CD4-positive, CD25-positive, alpha-beta regulatory T cell (primary cell): ENCODE measurements around the gene SH2B2. TPM values are rescaled to one million over a fixed set of nuclear protein-coding genes. Genes with fewer than 3 reads are reported as not detected.

Source experiments
- ATAC-seq, 2 donors: fragments of 150-1000 bp; cut with Tn5 transposase; one replicate each; pipeline ENCODE4 v1.10.0; 2021; ENCODE audit warnings: low read depth in 2 of 2, moderate number of reproducible peaks in 2 of 2, moderate library complexity in 1 of 2
- DNase-seq, 3 donors: peaks; one replicate each; pipeline versions ENCODE4 v3.0.0 to v3.0.0-alpha.2; 2012 to 2022; ENCODE audit warnings: mixed read lengths in 1 of 3
- H3K27ac ChIP-seq: one replicate; pipeline ENCODE4 v1.7.0; 2013; ENCODE audit warnings: mild to moderate bottlenecking, low read length; ENCODE audit not compliant: insufficient read depth, poor library complexity, severe bottlenecking
- H3K27me3 ChIP-seq: one replicate; pipeline ENCODE4 v1.7.0; 2013; ENCODE audit warnings: low read length; ENCODE audit not compliant: control insufficient read depth, insufficient read depth
- H3K36me3 ChIP-seq: one replicate; pipeline ENCODE4 v1.7.0; 2013; ENCODE audit warnings: mild to moderate bottlenecking, low read length, moderate library complexity; ENCODE audit not compliant: control insufficient read depth, insufficient read depth
- H3K4me1 ChIP-seq: 2 replicates; pipeline ENCODE4 v1.7.0; 2013; ENCODE audit warnings: mild to moderate bottlenecking, low read length; ENCODE audit not compliant: insufficient read depth, control insufficient read depth, poor library complexity, severe bottlenecking
- H3K4me3 ChIP-seq: one replicate; pipeline ENCODE4 v1.7.0; 2013; ENCODE audit warnings: low read depth, mild to moderate bottlenecking, low read length, moderate library complexity
- H3K9me3 ChIP-seq, 2 experiments: 1 replicate in 1 of 2; 2 replicates in 1 of 2; pipeline ENCODE4 v1.7.0; 2013; ENCODE audit warnings: low read length in 2 of 2, mild to moderate bottlenecking in 1 of 2, moderate library complexity in 1 of 2; ENCODE audit not compliant: control insufficient read depth in 2 of 2
- H3K27ac Mint-ChIP-seq, 3 donors: one replicate each; pipeline ENCODE4 v1.8.0; 2020 to 2022; ENCODE audit warnings: mild to moderate bottlenecking in 3 of 3, mixed read lengths in 3 of 3, moderate library complexity in 2 of 3
- H3K27me3 Mint-ChIP-seq: one replicate; pipeline ENCODE4 v1.8.0; 2022; ENCODE audit warnings: mild to moderate bottlenecking, mixed read lengths
- H3K36me3 Mint-ChIP-seq: one replicate; pipeline ENCODE4 v1.8.0; 2020; ENCODE audit warnings: mixed read lengths
- H3K4me1 Mint-ChIP-seq, 4 donors: one replicate each; pipeline ENCODE4 v1.8.0; 2020 to 2022; ENCODE audit warnings: mixed read lengths in 4 of 4, mild to moderate bottlenecking in 1 of 4
- H3K4me3 Mint-ChIP-seq, 4 donors: one replicate each; pipeline ENCODE4 v1.8.0; 2020 to 2022; ENCODE audit warnings: mild to moderate bottlenecking in 4 of 4, mixed read lengths in 4 of 4, moderate library complexity in 3 of 4
- H3K9me3 Mint-ChIP-seq, 7 donors: one replicate each; pipeline ENCODE4 v1.8.0; 2020 to 2022; ENCODE audit warnings: mixed read lengths in 7 of 7, mild to moderate bottlenecking in 3 of 7, moderate library complexity in 2 of 7
- polyA plus RNA-seq, 4 donors: library from polyadenylated mRNA; unstranded; fragments of 300-500 nt; fragmentation: Illumina TruSeq; gene quantifications; one replicate each; pipeline ENCODE4 v1.2.3, GENCODE V29; 2021
- total RNA-seq: library from RNA; stranded (reverse); gene quantifications from one replicate; pipeline ENCODE4 v1.2.3, GENCODE V29; 2022

SH2B2 gene
- total and polyA plus RNA-seq, 5 donors from 2014 or later: 0.24 to 0.94 (median 0.70) TPM

GRCh38 chr7:102271158-102271798 is 15.4 kb upstream of the SH2B2 start:
- H3K9me3 ChIP-seq: no peaks in the 10 kb centered on the region
- Mint-ChIP-seq H3K4me3 (no peak overlapping the region), H3K27ac (no peak overlapping the region), H3K4me1 (peaks cover 0 to 3% (median 0%) of the 10 kb centered on the region in 4 donors), H3K36me3 (no peaks in the 10 kb centered on the region), H3K27me3 (peaks cover 4% of the 10 kb centered on the region), H3K9me3 (no peaks in the 10 kb centered on the region)
- H3K27ac ChIP-seq: no peak overlapping the region
- ATAC-seq: no peak
- H3K4me1 ChIP-seq: no peaks in the 10 kb centered on the region
- no peaks in the 10 kb centered on the region for H3K27me3 ChIP-seq
- no peak overlapping the region for H3K4me3 ChIP-seq
- H3K36me3 ChIP-seq: no peaks in the 10 kb centered on the region
- no peak for DNase-seq

DNA sequence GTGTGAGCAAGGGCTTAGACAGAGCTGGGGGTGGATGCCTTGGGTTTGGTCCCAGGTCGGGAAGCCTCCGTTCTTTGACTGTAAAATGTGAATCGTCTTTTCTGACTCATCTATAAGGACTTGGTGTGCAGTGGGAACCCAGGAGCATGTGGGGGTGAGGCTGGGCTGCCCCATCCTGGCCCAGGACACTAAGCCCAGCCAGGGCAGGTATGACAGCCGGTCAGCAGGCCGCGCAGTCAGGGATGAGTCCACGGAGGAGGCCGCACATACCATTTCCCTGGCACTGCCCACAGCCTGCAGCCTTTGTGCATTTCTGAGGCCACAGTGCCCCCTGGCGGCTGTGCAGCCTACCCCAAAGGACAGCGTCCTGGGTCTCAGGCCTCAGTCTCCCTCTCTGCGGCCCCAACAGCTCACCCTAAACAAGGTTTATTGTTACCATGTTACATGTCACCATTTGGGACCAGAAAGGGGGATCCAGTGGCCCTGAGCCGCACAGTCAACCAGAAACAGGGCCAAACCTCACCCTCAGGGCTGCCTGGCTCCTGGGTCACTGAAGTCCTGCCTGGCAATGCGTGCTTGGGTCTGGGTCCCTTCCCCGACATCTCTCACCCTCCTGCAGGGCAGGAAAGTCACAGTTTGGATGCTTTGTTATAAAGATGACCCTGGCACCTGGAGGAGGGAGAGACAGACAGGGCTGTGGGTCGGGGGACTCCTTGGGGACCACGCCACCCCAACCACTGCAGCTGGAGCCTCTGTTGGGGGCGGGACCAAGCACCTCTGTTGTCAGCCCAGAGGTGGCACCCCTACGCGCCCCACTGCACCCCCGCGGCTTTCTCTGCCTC is 14.4 kb upstream of the SH2B2 start:
- DNase-seq (peak; percentile 58 to 65 (median 61)), ATAC-seq (peak; percentile 62)
- no peak overlapping the region for H3K4me3 Mint-ChIP-seq

DNA sequence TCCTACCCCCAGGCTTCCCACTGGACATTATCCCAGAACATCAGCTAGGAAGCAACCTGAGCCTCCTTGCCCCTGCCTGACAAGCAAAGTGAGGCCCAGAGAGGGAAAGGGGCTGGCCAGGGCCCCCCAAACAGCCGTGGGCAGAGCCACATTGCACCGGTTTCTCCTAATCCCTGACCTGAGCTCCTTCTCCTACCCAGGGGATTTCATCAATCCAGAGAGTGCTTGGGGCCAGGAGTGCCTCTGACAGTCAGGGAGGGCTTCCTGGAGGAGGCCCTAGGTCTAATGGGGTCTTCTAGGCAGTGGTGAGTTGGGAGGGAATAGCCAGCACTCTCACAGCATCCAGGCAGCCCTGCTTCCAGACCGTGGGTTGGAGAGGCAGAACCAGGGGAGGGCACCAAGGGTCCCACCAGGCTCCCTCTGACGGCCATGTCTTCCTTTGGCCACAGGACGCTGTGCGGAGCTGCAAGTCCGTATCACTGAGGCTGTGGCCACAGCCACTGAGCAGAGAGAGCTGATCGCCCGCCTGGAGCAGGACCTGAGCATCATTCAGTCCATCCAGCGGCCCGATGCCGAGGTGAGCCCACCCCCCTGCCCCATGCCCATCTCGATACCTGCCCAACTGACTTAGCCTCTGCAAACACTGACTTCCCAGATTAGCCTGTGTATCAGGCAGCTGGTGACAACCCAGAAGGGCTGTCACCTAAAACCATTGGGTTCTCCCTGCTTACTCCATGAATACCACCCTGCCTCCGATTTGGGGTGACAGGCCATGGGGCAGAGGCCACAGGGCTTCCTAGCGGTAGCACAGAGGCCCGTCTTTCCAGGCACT is 13.5 kb upstream of the SH2B2 start:
- H3K4me1 Mint-ChIP-seq: peaks cover 0 to 3% (median 0%) of the 10 kb centered on the region in 4 donors
- H3K27me3 Mint-ChIP-seq: peaks cover 4% of the 10 kb centered on the region
- H3K9me3 Mint-ChIP-seq: no peaks in the 10 kb centered on the region
- Histone ChIP-seq H3K36me3 (no peaks in the 10 kb centered on the region), H3K4me1 (no peaks in the 10 kb centered on the region), H3K4me3 (no peak overlapping the region), H3K27me3 (no peaks in the 10 kb centered on the region), H3K27ac (no peak overlapping the region), H3K9me3 (no peaks in the 10 kb centered on the region)
- no peaks in the 10 kb centered on the region for H3K36me3 Mint-ChIP-seq
- ATAC-seq (no peak), DNase-seq (no peak)
- H3K27ac Mint-ChIP-seq: no peak overlapping the region
- no peak overlapping the region for H3K4me3 Mint-ChIP-seq

More for the DNA sequence above, 14.4 kb upstream of the SH2B2 start:
- no peaks in the 10 kb centered on the region for H3K27me3 ChIP-seq
- no peaks in the 10 kb centered on the region for H3K36me3 Mint-ChIP-seq
- H3K36me3 ChIP-seq: no peaks in the 10 kb centered on the region
- peaks cover 4% of the 10 kb centered on the region for H3K27me3 Mint-ChIP-seq
- H3K4me1 Mint-ChIP-seq: peaks cover 0 to 3% (median 0%) of the 10 kb centered on the region in 4 donors
- no peaks in the 10 kb centered on the region for H3K9me3 ChIP-seq
- H3K27ac Mint-ChIP-seq: no peak overlapping the region
- no peak overlapping the region for H3K27ac ChIP-seq
- no peak overlapping the region for H3K4me3 ChIP-seq
- no peaks in the 10 kb centered on the region for H3K4me1 ChIP-seq
- no peaks in the 10 kb centered on the region for H3K9me3 Mint-ChIP-seq

- ATAC-seq: no peak
- peaks cover 0 to 3% (median 0%) of the 10 kb centered on the region in 4 donors for H3K4me1 Mint-ChIP-seq
- no peak overlapping the region for H3K4me3 ChIP-seq
- H3K27me3 ChIP-seq: no peaks in the 10 kb centered on the region
- no peak overlapping the region for H3K27ac Mint-ChIP-seq
- no peaks in the 10 kb centered on the region for H3K4me1 ChIP-seq
- H3K9me3 ChIP-seq: no peaks in the 10 kb centered on the region
- H3K27ac ChIP-seq: no peak overlapping the region
- H3K4me3 Mint-ChIP-seq: no peak overlapping the region
- no peaks in the 10 kb centered on the region for H3K9me3 Mint-ChIP-seq
- H3K36me3 Mint-ChIP-seq: no peaks in the 10 kb centered on the region
- no peaks in the 10 kb centered on the region for H3K36me3 ChIP-seq
- DNase-seq: no peak
- H3K27me3 Mint-ChIP-seq: no peaks in the 10 kb centered on the region
These were observed 12.6 kb upstream of the SH2B2 start for GRCh38 chr7:102273749-102274712.

DNA sequence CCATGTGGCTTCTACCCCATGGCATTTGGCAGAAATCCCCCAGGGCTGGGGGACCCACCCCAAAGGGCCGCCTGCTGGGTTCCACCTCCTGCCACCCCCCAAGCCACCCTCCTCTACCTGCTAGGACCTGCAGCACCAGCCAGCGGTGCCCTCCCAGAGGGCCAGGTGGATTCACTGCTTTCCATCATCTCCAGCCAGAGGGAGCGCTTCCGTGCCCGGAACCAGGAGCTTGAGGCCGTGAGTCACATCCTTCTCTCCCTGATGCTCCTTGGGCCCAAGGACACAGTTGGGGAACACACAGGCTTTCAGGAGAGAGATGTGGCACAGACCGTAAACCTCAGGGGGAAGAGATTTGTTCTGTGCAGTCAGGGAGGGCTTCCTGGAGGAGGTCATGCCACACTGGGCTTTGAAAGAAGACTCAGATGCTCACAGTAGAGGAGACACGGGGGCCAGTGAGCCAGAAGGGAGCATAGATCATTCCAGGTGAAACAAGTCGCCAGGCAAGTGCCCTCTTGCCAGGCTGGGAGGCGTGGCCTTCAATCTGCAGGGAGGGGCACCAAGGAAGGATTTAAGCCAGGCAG is 11.5 kb upstream of the SH2B2 start:
- no peak for DNase-seq
- no peaks in the 10 kb centered on the region for H3K27me3 Mint-ChIP-seq
- no peak for ATAC-seq

GRCh38 chr7:102277901-102278300 is 8.8 kb upstream of the SH2B2 start:
- Histone ChIP-seq H3K27ac (no peak overlapping the region), H3K4me3 (no peak overlapping the region), H3K27me3 (no peaks in the 10 kb centered on the region), H3K4me1 (peaks cover 4% of the 10 kb centered on the region), H3K9me3 (no peaks in the 10 kb centered on the region), H3K36me3 (no peaks in the 10 kb centered on the region)
- H3K4me3 Mint-ChIP-seq: no peak overlapping the region
- H3K9me3 Mint-ChIP-seq: peaks cover 0 to 1% (median 0%) of the 10 kb centered on the region in 7 donors
- no peaks in the 10 kb centered on the region for H3K27me3 Mint-ChIP-seq
- peaks cover 0 to 5% (median 0%) of the 10 kb centered on the region in 4 donors for H3K4me1 Mint-ChIP-seq
- ATAC-seq (no peak), DNase-seq (no peak)
- H3K27ac Mint-ChIP-seq: no peak overlapping the region
- H3K36me3 Mint-ChIP-seq: no peaks in the 10 kb centered on the region

More for the DNA sequence above, 11.5 kb upstream of the SH2B2 start:
- peaks cover 0 to 8% (median 0%) of the 10 kb centered on the region in 4 donors for H3K4me1 Mint-ChIP-seq
- Histone ChIP-seq H3K4me1 (peaks cover 4% of the 10 kb centered on the region), H3K36me3 (no peaks in the 10 kb centered on the region), H3K9me3 (no peaks in the 10 kb centered on the region), H3K4me3 (no peak overlapping the region), H3K27ac (no peak overlapping the region), H3K27me3 (no peaks in the 10 kb centered on the region)
- H3K4me3 Mint-ChIP-seq: no peak overlapping the region
- peaks cover 0 to under 1% (median 0%) of the 10 kb centered on the region in 7 donors for H3K9me3 Mint-ChIP-seq
- H3K36me3 Mint-ChIP-seq: no peaks in the 10 kb centered on the region
- no peak overlapping the region for H3K27ac Mint-ChIP-seq
